GM19395 (cell line): ENCODE measurements around the gene PDCD1.
A peak's percentile ranks its signal among the peaks of the same experiment; 100 is the strongest.

Experiments used
- ATAC-seq: cut with Tn5 transposase; IDR thresholded peaks from one replicate; pipeline ENCODE4 v1.9.1; 2021; ENCODE audit warnings: mild to moderate bottlenecking, moderate library complexity; ENCODE audit not compliant: unreplicated experiment

Gene PDCD1

DNA sequence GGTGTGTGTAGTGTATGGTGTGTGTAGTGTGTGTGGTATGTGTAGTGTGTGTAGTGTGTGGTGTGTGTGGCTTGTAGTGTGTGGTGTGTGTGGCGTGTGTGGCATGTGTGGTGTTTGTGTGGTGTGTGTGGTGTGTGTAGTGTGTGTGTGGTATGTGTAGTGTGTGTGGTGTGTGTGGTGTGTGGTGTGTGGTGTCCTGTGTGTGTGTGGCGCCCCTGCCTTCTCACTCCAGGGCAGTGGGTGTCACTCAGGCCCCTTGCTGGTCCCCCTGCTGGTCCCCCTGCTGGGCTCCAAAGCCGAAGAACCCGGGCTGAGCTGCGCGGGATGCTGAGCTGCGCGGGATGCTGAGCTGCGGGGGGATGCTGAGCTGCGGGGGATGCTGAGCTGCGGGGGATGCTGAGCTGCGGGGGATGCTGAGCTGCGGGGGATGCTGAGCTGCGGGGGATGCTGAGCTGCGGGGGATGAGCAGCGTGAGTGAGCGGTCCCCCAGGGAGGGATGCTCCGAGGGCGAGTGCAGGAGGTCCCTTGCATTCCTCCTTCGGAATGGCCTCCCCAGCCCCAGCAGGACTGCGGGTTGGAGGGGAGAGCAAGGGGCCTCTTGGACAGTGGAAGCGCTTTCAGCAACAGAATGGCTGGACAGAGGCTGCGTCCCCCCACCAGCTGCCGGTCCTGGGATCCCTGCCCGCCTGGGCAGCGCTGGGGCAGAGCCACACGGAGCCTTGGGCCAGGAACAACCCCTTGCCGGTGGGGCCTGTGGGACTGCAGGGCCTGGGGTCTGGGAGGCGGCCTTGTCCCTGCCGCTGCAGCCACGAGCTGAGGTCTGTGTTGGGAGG lies 7.5 kb upstream of the PDCD1 start:
- no peak for ATAC-seq

DNA sequence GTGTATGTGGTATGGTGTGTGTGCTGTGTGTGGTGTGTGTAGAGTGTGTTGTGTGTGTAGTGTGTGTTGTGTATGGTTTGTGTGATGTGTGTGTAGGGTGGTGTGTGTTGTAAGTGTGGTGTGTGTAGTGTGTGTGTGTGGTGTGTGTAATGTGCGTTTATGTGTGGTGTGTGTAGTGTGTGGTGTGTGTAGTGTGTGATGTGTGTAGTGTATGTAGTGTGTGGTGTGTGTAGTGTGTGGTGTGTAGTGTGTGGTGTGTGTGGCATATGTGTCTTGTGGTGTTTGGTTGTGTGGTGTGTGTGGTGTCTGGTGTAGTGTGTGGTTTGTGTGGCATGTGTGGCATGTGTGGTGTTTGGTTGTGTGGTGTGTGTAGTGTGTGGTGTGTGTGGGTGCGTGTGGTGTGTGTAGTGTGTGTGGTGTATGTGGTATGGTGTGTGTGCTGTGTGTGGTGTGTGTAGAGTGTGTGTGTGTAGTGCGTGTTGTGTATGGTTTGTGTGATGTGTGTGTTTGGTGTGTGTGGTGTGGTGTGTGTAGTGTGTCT lies 6.8 kb upstream of the PDCD1 start:
- ATAC-seq = no peak

- ATAC-seq = no peak
These were observed 6.1 kb upstream of the PDCD1 start for GRCh38 chr2:241864850-241865213.

DNA sequence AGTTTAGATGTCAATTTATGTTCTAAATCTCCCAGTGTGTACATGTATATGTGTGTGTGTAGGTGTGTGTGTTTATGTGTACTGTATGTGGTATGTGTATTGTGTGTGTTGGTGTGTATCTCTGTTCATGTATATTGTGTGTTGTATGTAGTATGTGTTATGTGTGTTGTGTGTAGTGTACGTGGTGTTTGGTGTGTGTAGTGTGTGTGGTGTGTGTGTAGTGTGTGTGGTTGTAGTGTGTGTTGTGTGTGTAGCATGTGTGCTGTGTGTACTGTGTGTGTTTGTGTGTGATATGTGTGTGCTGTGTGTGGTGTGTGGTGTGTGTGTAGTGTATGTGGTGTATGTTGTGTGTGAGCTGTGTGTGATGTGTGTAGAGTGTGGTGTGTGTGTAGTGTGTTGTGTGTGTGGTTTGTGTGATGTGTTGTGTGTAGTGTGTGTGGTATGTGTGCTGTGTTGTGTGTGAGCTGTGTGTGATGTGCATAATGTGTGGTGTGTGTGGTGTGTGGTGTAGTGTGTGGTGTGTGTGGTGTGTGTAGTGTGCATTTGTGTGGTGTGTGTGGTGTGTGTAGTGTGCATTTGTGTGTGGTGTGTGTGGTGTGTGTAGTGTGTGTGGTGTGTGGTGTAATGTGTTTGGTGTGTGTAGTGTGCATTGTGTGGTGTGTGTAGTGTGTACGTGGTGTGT lies 5.6 kb upstream of the PDCD1 start:
- ATAC-seq = no peak

DNA sequence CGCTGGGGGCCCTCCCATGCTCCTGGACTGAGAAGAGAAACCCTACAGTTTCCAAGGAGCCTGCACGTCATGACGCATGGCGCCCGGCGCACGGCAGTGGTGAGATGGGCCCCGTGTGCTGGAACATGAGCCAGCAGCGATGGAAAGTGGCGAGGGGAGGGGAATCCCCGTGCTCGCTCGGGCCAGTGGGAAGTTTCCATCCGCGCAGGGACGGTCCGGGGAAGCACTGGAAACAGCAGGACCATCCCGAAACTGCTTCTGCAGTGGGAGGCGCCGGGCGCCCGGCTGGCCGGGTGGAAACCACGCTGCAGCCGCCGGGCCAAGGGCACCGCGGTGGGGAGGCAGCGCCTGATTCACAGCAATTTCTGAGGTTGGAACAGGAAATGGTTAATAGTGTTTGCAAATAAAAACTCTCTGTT lies 4.9 kb upstream of the PDCD1 start:
- ATAC-seq = no peak

GRCh38 chr2:241862775-241863535 lies 4.3 kb upstream of the PDCD1 start:
- ATAC-seq = no peak

DNA sequence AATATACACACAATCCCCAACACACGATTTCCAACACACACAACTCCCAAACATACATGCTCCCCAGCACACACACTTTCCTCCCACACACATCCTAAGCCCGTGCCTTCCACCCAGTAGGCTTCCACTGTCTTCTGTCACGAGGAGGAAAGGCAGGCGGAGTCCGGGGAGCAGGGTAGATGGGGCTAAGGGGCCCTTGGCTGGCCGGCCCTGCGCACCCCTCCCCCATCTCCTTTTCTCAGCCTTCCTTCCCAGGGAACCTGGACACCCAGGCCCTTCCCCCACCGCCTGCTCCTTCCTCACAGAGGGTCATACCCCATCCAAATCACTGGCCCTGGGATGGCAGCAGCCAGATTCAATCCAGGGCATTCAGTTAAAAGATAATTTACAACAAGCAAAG lies 3.4 kb upstream of the PDCD1 start:
- ATAC-seq = no peak

GRCh38 chr2:241861264-241861663 lies 2.6 kb upstream of the PDCD1 start:
- no peak for ATAC-seq

GRCh38 chr2:241860184-241861078 lies 1.7 kb upstream of the PDCD1 start:
- peak; percentile 6 for ATAC-seq

GRCh38 chr2:241859436-241860183 lies 916 bp upstream of the PDCD1 start:
- peak; percentile 58 for ATAC-seq

DNA sequence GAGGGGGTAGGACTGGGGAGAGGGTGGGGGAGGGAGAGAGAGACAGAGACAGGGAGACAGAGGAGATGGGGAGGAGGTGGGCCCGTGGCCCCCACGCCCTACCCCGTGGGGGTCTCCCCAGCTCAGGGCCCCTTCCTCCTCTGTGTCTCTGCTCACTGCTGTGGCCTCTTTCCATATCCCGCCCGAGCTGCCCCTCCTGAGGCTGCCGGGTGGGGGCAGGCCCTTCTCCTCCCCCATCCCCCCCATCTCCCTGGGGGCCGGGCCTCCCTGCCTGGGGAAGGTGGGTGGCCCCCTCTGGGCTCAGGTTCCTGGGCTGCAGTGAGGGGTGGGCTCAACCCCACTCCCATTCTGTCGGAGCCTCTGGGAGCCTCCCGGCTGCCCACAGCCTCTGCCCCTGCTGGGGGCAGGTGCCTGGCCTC lies 332 bp upstream of the PDCD1 start:
- peak; percentile 25 for ATAC-seq

- ATAC-seq = no peak
These were observed 1.0 kb downstream of the PDCD1 start for GRCh38 chr2:241857572-241858121.

GRCh38 chr2:241857041-241857541 lies 1.6 kb downstream of the PDCD1 start:
- no peak for ATAC-seq

- ATAC-seq = no peak
These were observed 2.7 kb downstream of the PDCD1 start for GRCh38 chr2:241855888-241856422.

GRCh38 chr2:241855245-241855887 lies 3.3 kb downstream of the PDCD1 start:
- ATAC-seq = no peak

DNA sequence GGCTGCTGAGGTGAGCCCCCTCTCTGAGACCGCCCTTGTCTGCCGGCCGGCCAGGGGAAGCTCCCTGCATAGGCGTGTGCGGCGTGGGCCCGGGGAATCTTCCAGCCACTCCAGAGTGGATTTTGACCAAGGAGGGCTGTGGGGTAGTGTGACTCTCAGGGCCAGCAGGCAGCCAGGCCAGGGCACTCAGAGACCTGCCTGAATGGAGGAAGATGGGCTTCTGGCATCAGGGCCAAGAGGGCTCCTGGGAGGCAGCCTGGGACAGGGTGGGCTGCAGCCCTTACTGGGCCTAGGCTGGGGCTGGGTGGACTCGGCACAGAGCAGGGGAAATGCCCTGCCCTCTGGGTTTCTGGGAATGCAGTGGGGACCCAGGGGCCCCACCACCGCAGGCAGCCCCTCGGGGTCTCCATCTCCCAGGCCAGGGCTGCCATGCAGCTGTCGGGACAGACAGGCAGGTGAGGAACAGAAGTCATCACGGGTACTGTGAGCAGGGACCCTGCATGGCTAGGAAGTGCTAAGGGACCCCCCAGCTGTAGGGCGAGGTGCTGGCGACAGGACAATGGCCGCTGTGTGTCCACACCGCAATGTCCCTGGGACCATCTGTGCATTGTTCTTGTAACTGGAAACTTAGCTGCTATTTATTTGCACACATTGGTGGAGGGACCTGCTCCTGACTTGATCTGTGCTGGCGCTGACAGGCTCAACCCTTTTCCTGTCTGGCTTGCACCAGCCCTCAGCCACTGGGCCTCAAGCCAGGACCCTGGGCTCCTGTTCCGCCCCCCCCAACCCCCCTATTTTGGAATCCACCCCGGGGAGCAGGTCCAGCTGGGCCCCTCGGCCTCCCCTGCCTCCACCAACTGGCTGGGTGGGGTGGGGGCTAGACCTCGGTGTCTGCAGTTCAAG lies 4.1 kb downstream of the PDCD1 start:
- ATAC-seq = no peak

GRCh38 chr2:241853651-241854341 lies 4.9 kb downstream of the PDCD1 start:
- ATAC-seq = no peak
